HG03469 (cell line): ENCODE measurements around the gene CDX4.
"Not testable (repeated sequence)": the region's sequence is repeated elsewhere in the genome, so short reads cannot be mapped to it uniquely, and the experiment has no call there.

ENCODE experiments used
- ATAC-seq: cut with Tn5 transposase; IDR thresholded peaks from one replicate; pipeline ENCODE4 v1.9.1; 2021; ENCODE audit warnings: mild to moderate bottlenecking, moderate library complexity, moderate number of reproducible peaks; ENCODE audit not compliant: unreplicated experiment

Gene CDX4

GRCh38 chrX:73446831-73447230, at the start of gene CDX4:
CDX4 (plus strand) TSS chrX:73447053; CDS start chrX:73447254, 201 bp downstream.
- no peak for ATAC-seq

- no peak for ATAC-seq
These were observed 48.5 kb upstream of the CDX4 start for GRCh38 chrX:73398185-73398914.

GRCh38 chrX:73400136-73400748, 46.6 kb upstream of the CDX4 start:
- no peak for ATAC-seq

GRCh38 chrX:73401591-73402266, 45.1 kb upstream of the CDX4 start:
- no peak for ATAC-seq

GRCh38 chrX:73412930-73413329, 33.9 kb upstream of the CDX4 start:
- ATAC-seq, result no peak

GRCh38 chrX:73447311-73447794, 500 bp downstream of the CDX4 start:
- no peak for ATAC-seq

- ATAC-seq, result no peak
These were observed 1.5 kb downstream of the CDX4 start for GRCh38 chrX:73448379-73448778.

GRCh38 chrX:73455171-73455570, 8.3 kb downstream of the CDX4 start:
- ATAC-seq, result no peak

GRCh38 chrX:73457306-73457705, 10.5 kb downstream of the CDX4 start:
- ATAC-seq, result no peak

- ATAC-seq, result no peak
These were observed 21.5 kb downstream of the CDX4 start for GRCh38 chrX:73468376-73468775.

GRCh38 chrX:73478961-73479360, 32.1 kb downstream of the CDX4 start:
- no peak for ATAC-seq

- ATAC-seq, result no peak
These were observed 34.7 kb downstream of the CDX4 start for GRCh38 chrX:73481521-73481920.

GRCh38 chrX:73490661-73491060, 43.8 kb downstream of the CDX4 start:
- no peak for ATAC-seq

- not testable (repeated sequence) for ATAC-seq
These were observed 45.3 kb downstream of the CDX4 start for GRCh38 chrX:73492178-73492577.
